ENCODE data around the gene PLEKHA8.

- TF ChIP-seq POLR2A (IDR thresholded peaks at IDR 0.05), result no peak
- TF ChIP-seq POLR2AphosphoS5 (IDR thresholded peaks at IDR 0.05), result no peak
- TF ChIP-seq CTCF (IDR thresholded peaks at IDR 0.05), result no peak
- no peak for TF ChIP-seq EP300 (IDR thresholded peaks at IDR 0.05)
These were observed 88.6 kb downstream of the PLEKHA8 start for GRCh38 chr7:30116771-30117170.
